Measurements from ENCODE around the gene LMOD3. TPM values are rescaled to one million over a fixed set of nuclear protein-coding genes. Genes with fewer than 3 reads are reported as not detected.

Gene LMOD3
- total RNA-seq, 1 donor from 2014 or later = not detected

GRCh38 chr3:69065318-69065964 is 57.0 kb downstream of the LMOD3 start:
- ATAC-seq (no peak), DNase-seq (ENCODE audit: low spot score) (no peak)

- no peak for ATAC-seq
- no peak for DNase-seq (ENCODE audit: low spot score)
These were observed 58.8 kb downstream of the LMOD3 start for GRCh38 chr3:69063636-69064035.

- ATAC-seq (no peak), DNase-seq (ENCODE audit: low spot score) (no peak)
These were observed 62.7 kb downstream of the LMOD3 start for GRCh38 chr3:69059688-69060087.

GRCh38 chr3:69058947-69059224 is 63.5 kb downstream of the LMOD3 start:
- no peak for DNase-seq (ENCODE audit: low spot score)

GRCh38 chr3:69058180-69058946 is 64.0 kb downstream of the LMOD3 start:
- DNase-seq (ENCODE audit: low spot score) (no peak), ATAC-seq (no peak)

More at GRCh38 chr3:69058947-69059224, 63.5 kb downstream of the LMOD3 start:
- no peak for ATAC-seq

Other genes with a start within 250 kb of the LMOD3 start
- not detected for gene TAFA4, start 190.0 kb downstream of the LMOD3 start, total RNA-seq
- 4.3 TPM for gene EOGT, start 108.9 kb downstream of the LMOD3 start, total RNA-seq
- gene TMF1, start 70.3 kb downstream of the LMOD3 start, total RNA-seq = 9.2 TPM
- gene UBA3, start 42.2 kb downstream of the LMOD3 start, total RNA-seq = 20.0 TPM
- gene ARL6IP5, start 37.7 kb downstream of the LMOD3 start, total RNA-seq = 31.6 TPM